IPS-20b (cell line): Measurements from ENCODE around the gene NIP7.

Experiments used
- H3K27ac ChIP-seq: one replicate; pipeline ENCODE4 v1.5.1; 2013; ENCODE audit warnings: low read length
- H3K27me3 ChIP-seq: 2 replicates; pipeline ENCODE4 v1.6.1; 2013; ENCODE audit warnings: mild to moderate bottlenecking, low read length, inconsistent platforms; ENCODE audit not compliant: insufficient read depth
- H3K36me3 ChIP-seq: 2 replicates; pipeline ENCODE4 v1.6.1; 2013; ENCODE audit warnings: low read depth, mild to moderate bottlenecking, inconsistent platforms, low read length, moderate library complexity; ENCODE audit not compliant: insufficient read depth
- H3K4me1 ChIP-seq: 2 replicates; pipeline ENCODE4 v1.6.1; 2013; ENCODE audit warnings: mild to moderate bottlenecking, control low read depth, inconsistent platforms, low read length, moderate library complexity; ENCODE audit not compliant: insufficient read depth
- H3K4me3 ChIP-seq: 2 replicates; pipeline ENCODE4 v1.5.1; 2013; ENCODE audit warnings: mild to moderate bottlenecking, low read length, inconsistent platforms
- H3K9ac ChIP-seq: 2 replicates; pipeline ENCODE4 v1.6.1; 2013; ENCODE audit warnings: low read depth, mild to moderate bottlenecking, inconsistent platforms, low read length, moderate library complexity
- H3K9me3 ChIP-seq: 2 replicates; pipeline ENCODE4 v1.6.1; 2013; ENCODE audit warnings: mild to moderate bottlenecking, low read depth, low read length, inconsistent platforms; ENCODE audit not compliant: insufficient read depth

Gene NIP7

DNA sequence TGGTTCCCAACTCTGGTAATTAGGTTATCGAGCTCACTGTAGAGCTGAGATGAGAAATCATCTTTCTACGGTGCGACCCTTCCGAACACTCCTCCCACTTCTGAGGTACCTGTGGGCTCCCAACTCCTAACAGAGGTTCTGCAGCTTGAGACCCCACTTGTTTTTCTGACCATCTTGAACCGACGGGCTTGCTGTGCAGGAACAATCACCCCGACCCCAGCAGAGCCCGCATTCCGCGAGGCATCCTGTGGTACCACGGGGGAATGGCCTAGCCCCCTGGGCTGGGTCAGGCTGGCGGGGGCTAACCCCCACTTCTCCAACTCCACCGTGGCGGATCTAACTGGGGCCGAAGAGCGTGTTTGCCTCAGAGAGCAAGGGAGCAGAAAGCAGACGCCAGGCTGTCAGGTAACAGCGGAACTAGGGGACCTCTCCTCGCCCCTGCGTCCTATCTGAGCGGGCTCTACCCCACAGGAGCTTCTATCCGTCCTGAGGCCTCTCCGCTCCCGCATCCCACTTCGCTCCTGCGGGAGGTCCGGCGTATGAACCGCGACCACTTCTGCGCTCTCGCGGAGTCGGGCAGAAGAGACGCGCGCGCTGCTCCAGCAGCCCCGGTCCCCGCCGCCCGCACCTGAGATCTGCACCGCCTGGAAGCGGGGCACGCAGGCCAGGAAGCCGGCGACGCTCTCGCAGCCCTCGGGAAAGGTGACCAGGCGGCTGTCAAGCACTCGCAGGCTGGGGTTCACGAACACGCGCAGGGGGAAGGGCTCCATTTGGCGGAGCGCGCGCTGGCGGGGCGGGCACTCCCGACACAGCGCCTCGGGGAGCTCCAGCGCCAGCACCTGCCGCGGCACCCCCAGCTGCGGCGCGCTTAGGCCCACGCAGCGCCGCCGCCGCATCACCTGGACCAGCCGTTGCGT, 9.9 kb upstream of the NIP7 start:
- peak overlapping the region; percentile 75 for H3K4me3 ChIP-seq
- peak overlapping the region; percentile 76 for H3K9ac ChIP-seq
- peaks cover 6% of the 10 kb centered on the region; the same call in 1 of the 2 replicates for H3K4me1 ChIP-seq
- no peaks in the 10 kb centered on the region for H3K27me3 ChIP-seq
- H3K27ac ChIP-seq: no peak overlapping the region
- H3K36me3 ChIP-seq: peaks cover 70% of the 10 kb centered on the region
- H3K9me3 ChIP-seq: no peaks in the 10 kb centered on the region

DNA sequence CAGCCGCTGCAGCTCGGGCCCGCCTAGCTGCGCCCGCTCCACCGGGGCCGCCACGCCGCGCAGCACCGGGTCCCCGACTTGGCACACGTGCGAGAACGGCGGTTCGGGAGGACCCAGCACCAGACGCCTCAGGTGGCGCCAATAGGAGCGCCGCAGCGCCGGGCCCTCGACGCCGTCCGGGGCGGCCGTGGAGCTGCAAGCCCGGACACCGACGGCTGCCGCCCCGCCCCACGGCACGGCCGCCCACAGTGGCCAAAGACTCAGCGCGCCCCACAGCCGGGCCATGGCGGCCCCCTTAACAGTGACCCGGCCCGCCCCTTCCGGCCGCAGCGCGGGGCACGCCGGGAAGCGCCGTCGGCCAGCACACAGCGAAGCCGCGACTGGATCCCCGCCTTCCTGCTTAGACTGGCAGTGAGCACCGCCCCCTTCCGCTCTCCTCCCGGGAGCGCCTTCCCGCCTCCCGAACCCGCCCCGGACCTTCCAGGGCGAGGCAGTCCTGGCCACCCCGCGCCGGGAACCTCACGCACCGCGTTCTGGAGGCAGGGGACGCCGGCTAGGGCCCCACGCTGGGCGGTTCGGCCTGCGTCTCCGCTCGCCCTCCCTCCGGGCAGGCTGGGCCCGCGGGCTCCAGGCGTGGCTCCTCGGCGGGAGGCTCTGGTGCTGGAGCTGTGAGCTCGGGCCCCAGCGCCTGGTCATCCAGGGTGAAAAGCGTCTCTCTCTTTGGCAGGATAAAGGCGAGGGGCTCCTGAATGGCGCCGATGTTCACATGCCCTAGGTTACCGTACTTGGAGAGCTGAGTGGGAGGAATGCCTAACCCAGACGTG, 9.1 kb upstream of the NIP7 start, which contains the start of gene PDF:
TSS of gene PDF (minus strand) at position 303 of the 824 bp plus-strand sequence. CDS start at position 285, 18 bp downstream.
- H3K27ac ChIP-seq: peak within 1 kb of the TSS; percentile 87
- H3K36me3 ChIP-seq: peaks cover 73% of the 10 kb centered on the region
- no peaks in the 10 kb centered on the region for H3K27me3 ChIP-seq
- H3K9me3 ChIP-seq: no peaks in the 10 kb centered on the region
- peaks cover 6% of the 10 kb centered on the region; the same call in 1 of the 2 replicates for H3K4me1 ChIP-seq
- peak within 1 kb of the TSS; percentile 75 for H3K4me3 ChIP-seq
- peak within 1 kb of the TSS; percentile 90 for H3K9ac ChIP-seq

DNA sequence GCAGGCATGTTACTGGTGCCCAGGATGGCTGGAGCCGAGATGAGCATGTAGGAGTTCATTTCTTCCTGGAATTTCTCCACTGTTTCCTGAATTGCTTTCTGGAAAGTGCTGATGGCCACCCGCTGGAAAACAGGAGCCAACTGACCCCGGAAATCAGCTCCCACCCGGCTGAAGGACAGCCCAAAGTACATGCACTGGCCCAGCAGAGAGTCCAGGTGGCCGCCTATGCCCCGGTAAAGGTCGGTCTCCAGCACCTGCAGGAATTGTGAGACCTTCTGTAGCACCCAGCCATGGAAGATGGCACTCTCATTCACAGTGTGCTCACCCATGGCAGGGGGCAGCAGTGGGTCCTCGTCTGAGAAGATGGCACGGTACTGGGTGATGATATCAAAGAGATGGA, 4.9 kb upstream of the NIP7 start:
- peaks cover 51% of the 10 kb centered on the region for H3K36me3 ChIP-seq
- no peaks in the 10 kb centered on the region for H3K9me3 ChIP-seq
- no peaks in the 10 kb centered on the region for H3K27me3 ChIP-seq
- H3K27ac ChIP-seq: no peak overlapping the region
- H3K4me1 ChIP-seq: no peaks in the 10 kb centered on the region
- no peak overlapping the region for H3K4me3 ChIP-seq
- no peak overlapping the region for H3K9ac ChIP-seq

DNA sequence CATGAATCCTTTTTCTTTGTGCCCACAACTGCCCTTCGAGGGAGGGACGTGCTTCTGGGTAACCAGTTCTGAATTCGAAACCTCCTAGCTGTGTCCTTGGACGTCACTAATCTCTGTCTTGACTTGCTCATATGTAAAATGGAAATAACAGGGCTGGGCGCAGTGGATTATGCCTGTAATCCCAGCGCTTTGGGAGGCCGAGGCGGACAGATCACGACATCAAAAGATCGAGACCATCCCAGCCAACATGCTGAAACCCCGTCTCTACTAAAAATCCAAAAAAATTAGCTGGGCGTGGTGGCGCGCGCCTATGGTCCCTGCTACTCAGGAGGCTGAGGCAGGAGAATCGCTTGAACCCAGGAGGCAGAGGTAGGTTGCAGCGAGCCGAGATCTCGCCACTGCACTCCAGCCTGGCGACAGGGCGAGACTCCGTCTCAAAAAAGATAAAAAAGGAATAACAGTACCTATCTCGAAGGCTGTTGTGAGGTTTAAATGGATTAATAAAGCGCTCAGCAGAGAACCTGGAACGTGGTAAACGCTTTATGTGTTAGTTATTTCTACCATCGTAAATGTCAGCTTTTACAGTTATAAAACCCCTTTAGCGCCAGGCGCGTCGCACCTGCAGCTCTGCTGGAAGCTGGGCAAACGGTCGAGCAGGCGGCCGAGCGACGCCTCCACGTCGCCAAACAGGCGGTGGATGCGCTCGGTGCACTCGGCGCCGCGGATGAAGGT, 849 bp upstream of the NIP7 start:
- peak overlapping the region; percentile 88 for H3K9ac ChIP-seq
- H3K4me3 ChIP-seq: peak overlapping the region; percentile 83
- no peaks in the 10 kb centered on the region for H3K9me3 ChIP-seq
- peaks cover 62% of the 10 kb centered on the region for H3K36me3 ChIP-seq
- H3K27ac ChIP-seq: peak overlapping the region; percentile 89
- peaks cover 6% of the 10 kb centered on the region; the same call in 1 of the 2 replicates for H3K4me1 ChIP-seq
- no peaks in the 10 kb centered on the region for H3K27me3 ChIP-seq

DNA sequence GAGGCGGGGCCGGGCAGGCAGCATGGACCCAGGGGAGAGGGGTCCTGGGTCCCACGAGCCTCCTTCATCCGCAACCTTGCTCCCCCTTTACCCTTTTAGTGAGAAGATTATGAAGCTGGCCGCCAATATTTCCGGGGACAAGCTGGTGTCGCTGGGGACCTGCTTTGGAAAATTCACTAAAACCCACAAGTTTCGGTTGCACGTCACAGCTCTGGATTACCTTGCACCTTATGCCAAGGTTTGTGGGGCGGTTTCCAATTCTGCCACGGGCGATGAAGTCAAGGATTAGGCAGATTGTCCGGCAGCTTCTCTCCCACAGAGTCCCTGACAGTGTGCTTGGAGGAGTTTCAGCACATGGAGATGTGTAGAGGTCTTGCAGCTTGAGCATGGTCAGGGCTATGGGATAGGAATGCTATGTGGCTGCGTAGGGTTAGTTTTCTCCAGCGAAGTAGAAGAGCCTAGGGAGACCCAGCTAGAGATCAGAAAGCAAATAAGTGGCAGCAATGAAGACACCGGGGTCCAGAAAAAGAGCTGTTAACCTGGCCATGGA, 598 bp downstream of the NIP7 start:
- Histone ChIP-seq H3K9ac (peak overlapping the region; percentile 88), H3K9me3 (no peaks in the 10 kb centered on the region), H3K27ac (peak overlapping the region; percentile 43), H3K4me3 (peak overlapping the region; percentile 83), H3K4me1 (peaks cover 6% of the 10 kb centered on the region; the same call in 1 of the 2 replicates), H3K36me3 (peaks cover 55% of the 10 kb centered on the region), H3K27me3 (no peaks in the 10 kb centered on the region)

DNA sequence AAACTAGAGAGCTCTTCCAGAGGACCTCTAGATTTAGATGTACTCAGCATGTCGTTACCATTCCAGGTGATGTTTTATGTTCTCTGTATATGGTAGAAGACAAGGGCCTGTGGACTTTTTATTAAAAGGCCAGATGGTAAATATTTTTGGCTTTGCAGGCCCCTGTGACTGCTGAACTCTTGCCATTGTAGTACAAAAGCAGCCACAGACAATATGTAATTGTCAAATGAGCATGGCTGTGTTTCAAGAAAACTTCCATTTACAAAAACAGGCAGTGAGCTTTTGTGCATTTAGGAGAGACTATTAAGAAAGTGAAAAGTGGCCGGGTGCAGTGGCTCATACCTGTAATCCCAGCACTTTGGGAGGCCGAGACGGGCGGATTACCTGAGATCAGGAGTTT, 4.6 kb downstream of the NIP7 start:
- H3K27me3 ChIP-seq: no peaks in the 10 kb centered on the region
- H3K9me3 ChIP-seq: no peaks in the 10 kb centered on the region
- H3K27ac ChIP-seq: no peak overlapping the region
- H3K9ac ChIP-seq: no peak overlapping the region
- peaks cover 40% of the 10 kb centered on the region for H3K36me3 ChIP-seq
- no peak overlapping the region for H3K4me3 ChIP-seq
- peaks cover 6% of the 10 kb centered on the region; the same call in 1 of the 2 replicates for H3K4me1 ChIP-seq

DNA sequence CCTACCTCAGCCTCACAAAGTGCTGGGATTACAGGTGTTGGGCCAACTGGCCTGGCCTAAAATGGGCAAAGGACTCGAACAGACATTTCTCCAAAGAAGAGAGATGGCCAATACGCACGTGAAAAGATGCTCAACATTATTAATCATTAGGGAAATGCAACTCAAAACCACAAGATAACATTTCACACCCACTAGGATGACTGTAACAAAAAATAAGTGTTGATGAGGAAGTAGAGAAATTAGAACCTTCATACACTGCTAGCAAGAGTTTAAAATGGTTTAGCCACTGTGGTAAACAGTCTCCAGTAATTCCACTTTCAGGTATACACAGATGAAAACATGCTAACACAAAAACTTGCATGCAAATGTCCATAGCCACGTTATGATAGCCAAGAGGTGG, 6.4 kb downstream of the NIP7 start:
- peaks cover 36% of the 10 kb centered on the region for H3K36me3 ChIP-seq

DNA sequence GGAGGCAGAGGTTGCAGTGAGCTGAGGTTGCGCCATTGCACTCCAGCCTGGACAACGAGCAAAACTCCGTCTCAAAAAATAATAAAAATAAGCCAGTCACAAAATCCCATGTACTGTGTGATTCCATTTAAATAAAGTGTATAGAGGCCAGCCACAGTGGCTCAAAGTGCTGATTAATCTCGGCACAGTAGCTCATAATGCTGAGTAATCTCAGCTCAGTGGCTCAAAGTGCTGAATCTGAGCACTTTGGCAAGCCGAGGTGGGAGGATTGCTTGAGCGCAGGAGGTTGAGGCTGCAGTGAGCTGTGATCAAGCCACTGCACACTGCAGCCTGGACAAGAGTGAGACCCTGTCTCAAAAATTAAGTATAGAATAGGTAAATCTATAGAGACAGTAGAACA, 7.1 kb downstream of the NIP7 start:
- Histone ChIP-seq H3K27ac (no peak overlapping the region), H3K9ac (no peak overlapping the region), H3K4me1 (no peaks in the 10 kb centered on the region), H3K4me3 (no peak overlapping the region), H3K27me3 (no peaks in the 10 kb centered on the region), H3K9me3 (no peaks in the 10 kb centered on the region), H3K36me3 (peaks cover 28% of the 10 kb centered on the region)

More for the DNA sequence above, 6.4 kb downstream of the NIP7 start:
- H3K9ac ChIP-seq: no peak overlapping the region
- peaks cover 2% of the 10 kb centered on the region; the same call in 1 of the 2 replicates for H3K4me1 ChIP-seq
- H3K4me3 ChIP-seq: no peak overlapping the region
- no peaks in the 10 kb centered on the region for H3K9me3 ChIP-seq
- no peak overlapping the region for H3K27ac ChIP-seq
- H3K27me3 ChIP-seq: no peaks in the 10 kb centered on the region

DNA sequence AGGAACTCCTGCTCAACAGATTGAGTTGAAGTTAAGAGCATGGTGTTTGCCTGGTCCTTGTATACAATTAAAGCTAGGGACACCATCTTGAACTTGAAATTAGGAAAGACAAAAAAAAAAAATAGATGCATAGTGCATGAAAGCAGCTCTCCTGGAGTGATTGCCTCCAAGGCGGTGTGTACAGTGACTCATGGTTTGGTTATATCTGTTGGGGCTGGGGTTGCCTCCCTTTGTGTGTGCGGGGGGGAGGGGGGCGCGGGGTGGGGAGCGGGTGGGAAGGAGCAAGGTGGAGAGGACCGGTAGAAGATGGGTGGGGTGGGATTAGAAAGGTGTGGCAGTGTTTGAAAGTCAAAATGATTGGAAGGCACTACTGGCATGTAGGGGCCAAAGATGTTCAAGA, 8.7 kb downstream of the NIP7 start:
- H3K4me3 ChIP-seq: no peak overlapping the region
- no peaks in the 10 kb centered on the region for H3K9me3 ChIP-seq
- H3K36me3 ChIP-seq: peaks cover 13% of the 10 kb centered on the region
- no peak overlapping the region for H3K9ac ChIP-seq
- no peaks in the 10 kb centered on the region for H3K27me3 ChIP-seq
- H3K27ac ChIP-seq: no peak overlapping the region
- H3K4me1 ChIP-seq: no peaks in the 10 kb centered on the region

DNA sequence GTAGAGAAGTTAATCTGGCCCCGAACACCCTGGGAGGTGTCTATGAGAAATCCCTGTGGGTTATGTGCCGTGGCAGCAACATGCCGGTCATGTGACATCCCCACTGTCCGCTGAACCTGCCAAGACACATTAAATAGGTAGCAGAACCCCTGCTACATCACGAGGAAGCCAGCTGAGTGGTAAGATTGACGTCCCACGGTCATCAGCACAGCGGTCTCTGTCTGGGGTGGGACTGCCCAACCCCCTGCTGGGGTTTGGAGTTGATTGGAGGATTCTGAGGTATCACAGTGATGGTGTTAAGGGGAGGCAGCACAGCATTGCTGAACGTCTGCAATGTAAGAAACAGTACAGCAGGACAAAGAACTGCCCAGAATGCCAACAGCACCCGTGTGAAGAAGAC, 10.0 kb downstream of the NIP7 start:
- H3K4me1 ChIP-seq: no peaks in the 10 kb centered on the region
- peaks cover under 1% of the 10 kb centered on the region; the same call in 1 of the 2 replicates for H3K36me3 ChIP-seq
- no peaks in the 10 kb centered on the region for H3K9me3 ChIP-seq
- H3K4me3 ChIP-seq: no peak overlapping the region
- no peak overlapping the region for H3K9ac ChIP-seq
- H3K27me3 ChIP-seq: no peaks in the 10 kb centered on the region
- H3K27ac ChIP-seq: no peak overlapping the region
